ENCODE measurements around the gene ZDHHC13. TPM values are rescaled to one million over a fixed set of nuclear protein-coding genes. Genes with fewer than 3 reads are reported as not detected.

Gene ZDHHC13
- total RNA-seq, 4 donors from 2014 or later: 5.2 to 6.9 (median 5.8) TPM

DNA sequence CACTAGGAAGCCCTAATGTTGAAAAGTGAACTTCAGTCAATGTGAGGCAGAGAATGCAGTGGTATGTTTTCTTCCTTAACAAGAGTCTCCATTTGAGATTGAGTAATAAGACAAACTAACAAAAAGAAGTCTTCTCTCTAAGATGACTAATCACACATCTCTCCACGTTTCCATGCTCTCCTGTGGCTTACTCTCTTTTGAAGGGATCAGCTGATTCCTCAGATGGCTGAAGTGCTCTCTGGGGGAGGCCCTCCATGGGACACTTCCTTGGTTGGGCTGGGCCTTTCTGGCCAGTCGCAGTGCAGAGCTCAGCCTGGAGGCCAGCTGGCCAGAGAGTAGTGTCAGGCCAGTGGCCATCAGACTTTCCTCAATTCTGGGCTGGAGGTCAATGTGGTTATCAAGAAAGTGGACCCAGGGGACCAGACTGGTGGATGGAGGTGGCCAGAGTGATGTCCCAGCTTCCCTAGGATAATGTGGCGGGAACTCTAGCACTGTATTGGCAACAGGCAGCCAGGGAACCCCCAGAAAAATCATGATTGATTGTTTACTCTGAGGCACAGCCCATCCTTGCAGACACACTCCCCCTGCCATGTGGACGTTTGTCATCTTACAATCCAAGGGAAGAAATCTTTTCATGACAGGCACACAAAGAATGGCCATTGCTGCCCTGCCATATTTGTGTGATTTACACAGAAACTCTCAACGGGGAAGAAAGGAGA, 70.3 kb downstream of the ZDHHC13 start:
- Histone ChIP-seq H3K4me3 (no peak overlapping the region), H3K36me3 (no peaks in the 10 kb centered on the region), H3K9me3 (no peaks in the 10 kb centered on the region), H3K27me3 (no peaks in the 10 kb centered on the region), H3K4me1 (no peaks in the 10 kb centered on the region), H3K27ac (no peak overlapping the region)
- 46 to 58% methylated on average over 5 of the region's 5 CpGs for WGBS, 2 donors
- no peak for DNase-seq (ENCODE audit: low spot score in 2 of 2)
- TF ChIP-seq POLR2A (IDR thresholded peaks at IDR 0.05) (no peak), EP300 (IDR thresholded peaks at IDR 0.05) (no peak)
- TF ChIP-seq, protein P1, sequence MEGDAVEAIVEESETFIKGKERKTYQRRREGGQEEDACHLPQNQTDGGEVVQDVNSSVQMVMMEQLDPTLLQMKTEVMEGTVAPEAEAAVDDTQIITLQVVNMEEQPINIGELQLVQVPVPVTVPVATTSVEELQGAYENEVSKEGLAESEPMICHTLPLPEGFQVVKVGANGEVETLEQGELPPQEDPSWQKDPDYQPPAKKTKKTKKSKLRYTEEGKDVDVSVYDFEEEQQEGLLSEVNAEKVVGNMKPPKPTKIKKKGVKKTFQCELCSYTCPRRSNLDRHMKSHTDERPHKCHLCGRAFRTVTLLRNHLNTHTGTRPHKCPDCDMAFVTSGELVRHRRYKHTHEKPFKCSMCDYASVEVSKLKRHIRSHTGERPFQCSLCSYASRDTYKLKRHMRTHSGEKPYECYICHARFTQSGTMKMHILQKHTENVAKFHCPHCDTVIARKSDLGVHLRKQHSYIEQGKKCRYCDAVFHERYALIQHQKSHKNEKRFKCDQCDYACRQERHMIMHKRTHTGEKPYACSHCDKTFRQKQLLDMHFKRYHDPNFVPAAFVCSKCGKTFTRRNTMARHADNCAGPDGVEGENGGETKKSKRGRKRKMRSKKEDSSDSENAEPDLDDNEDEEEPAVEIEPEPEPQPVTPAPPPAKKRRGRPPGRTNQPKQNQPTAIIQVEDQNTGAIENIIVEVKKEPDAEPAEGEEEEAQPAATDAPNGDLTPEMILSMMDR (IDR thresholded peaks at IDR 0.05): no peak

DNA sequence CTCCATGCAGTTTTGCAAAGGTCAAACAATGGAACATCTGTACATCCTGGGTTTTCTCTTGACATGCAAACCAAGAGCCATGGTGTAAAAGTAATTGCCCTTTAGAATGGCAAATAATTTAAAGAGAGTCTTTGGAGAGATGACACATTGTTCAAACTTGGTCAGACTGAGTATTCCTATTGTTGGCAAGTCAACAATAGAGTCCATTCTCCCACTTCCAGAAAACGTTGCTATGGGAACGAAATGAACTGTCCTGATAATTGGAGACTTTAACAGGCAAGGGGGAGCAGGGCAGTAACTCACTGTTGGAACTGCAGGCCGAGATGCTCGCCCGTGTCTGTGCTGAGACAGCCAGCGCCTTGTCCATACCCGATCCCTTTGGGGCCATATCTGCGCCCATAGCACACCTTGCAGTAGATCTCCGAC, 70.9 kb downstream of the ZDHHC13 start:
- H3K27me3 ChIP-seq: no peaks in the 10 kb centered on the region
- no peak overlapping the region for H3K27ac ChIP-seq
- no peak overlapping the region for H3K4me3 ChIP-seq
- H3K4me1 ChIP-seq: no peaks in the 10 kb centered on the region
- no peaks in the 10 kb centered on the region for H3K9me3 ChIP-seq
- no peaks in the 10 kb centered on the region for H3K36me3 ChIP-seq
- WGBS, 2 donors: 55 to 61% methylated on average over 9 of the region's 9 CpGs
- DNase-seq (ENCODE audit: low spot score in 2 of 2): no peak
- TF ChIP-seq POLR2A (IDR thresholded peaks at IDR 0.05) (no peak), EP300 (IDR thresholded peaks at IDR 0.05) (no peak)
- TF ChIP-seq, protein P1 (IDR thresholded peaks at IDR 0.05): no peak

- TF ChIP-seq EP300 (IDR thresholded peaks at IDR 0.05): no peak
- TF ChIP-seq, protein P1 (IDR thresholded peaks at IDR 0.05): no peak
- DNase-seq (ENCODE audit: low spot score in 2 of 2): no peak
- Histone ChIP-seq H3K27ac (no peak overlapping the region), H3K4me1 (no peaks in the 10 kb centered on the region), H3K4me3 (no peak overlapping the region), H3K9me3 (no peaks in the 10 kb centered on the region), H3K36me3 (no peaks in the 10 kb centered on the region), H3K27me3 (no peaks in the 10 kb centered on the region)
- WGBS, 2 donors: 80 to 98% methylated on average over 5 to 7 of the region's 7 CpGs
Measured at GRCh38 chr11:19191530-19192169, 74.7 kb downstream of the ZDHHC13 start.

DNA sequence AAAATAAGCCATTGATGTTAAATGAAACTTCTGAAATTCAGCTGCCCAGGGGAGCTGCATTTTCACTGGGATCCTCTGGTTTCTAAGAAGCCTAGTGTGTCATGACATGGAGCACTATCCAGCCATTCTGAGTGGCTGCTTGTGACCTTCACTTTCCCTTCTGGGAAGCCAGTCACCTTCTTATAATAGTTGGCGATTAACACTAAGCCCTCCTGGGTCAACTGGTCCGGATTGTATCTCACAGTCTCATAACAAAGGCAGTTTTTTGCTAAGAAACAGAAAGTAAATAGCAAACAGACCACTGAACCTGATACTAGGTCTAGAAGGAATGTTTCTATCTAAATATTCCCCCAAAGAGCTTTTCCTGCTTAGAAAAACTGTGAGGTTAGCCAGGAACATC, 76.9 kb downstream of the ZDHHC13 start:
- whole genome bisulfite sequencing, 2 donors: 44 to 59% methylated on average over 2 of the region's 2 CpGs
- H3K27ac ChIP-seq: no peak overlapping the region

More for the DNA sequence above, 76.9 kb downstream of the ZDHHC13 start:
- H3K4me1 ChIP-seq: no peaks in the 10 kb centered on the region
- no peaks in the 10 kb centered on the region for H3K27me3 ChIP-seq
- no peak for TF ChIP-seq POLR2A (IDR thresholded peaks at IDR 0.05)
- TF ChIP-seq EP300 (IDR thresholded peaks at IDR 0.05): no peak
- TF ChIP-seq, protein P1 (IDR thresholded peaks at IDR 0.05): no peak
- DNase-seq (ENCODE audit: low spot score in 2 of 2): no peak
- no peaks in the 10 kb centered on the region for H3K9me3 ChIP-seq
- no peaks in the 10 kb centered on the region for H3K36me3 ChIP-seq
- no peak overlapping the region for H3K4me3 ChIP-seq
